Ishikawa (cell line): Measurements from ENCODE around the gene GMDS.

Experiments
- CEBPB ChIP-seq: IDR thresholded peaks from 2 replicates; pipeline ENCODE4 v1.6.1; 2012
- CREB1 ChIP-seq: IDR thresholded peaks from 2 replicates; pipeline ENCODE4 v1.6.1; 2012; ENCODE audit warnings: low read depth
- EGR1 ChIP-seq: IDR thresholded peaks from 2 replicates; pipeline ENCODE4 v1.6.1; 2012
- EP300 ChIP-seq: IDR thresholded peaks from 2 replicates; pipeline ENCODE4 v1.6.1; 2012; ENCODE audit warnings: borderline replicate concordance
- FOXM1 ChIP-seq: IDR thresholded peaks from 2 replicates; pipeline ENCODE4 v1.6.1; 2012; ENCODE audit warnings: low read depth, borderline replicate concordance
- MAX ChIP-seq: IDR thresholded peaks from 2 replicates; pipeline ENCODE4 v1.6.1; 2012
- NFIC ChIP-seq: IDR thresholded peaks from 2 replicates; pipeline ENCODE4 v1.6.1; 2012
- RAD21 ChIP-seq: IDR thresholded peaks from 2 replicates; pipeline ENCODE4 v1.6.1; 2012; ENCODE audit warnings: low read depth
- TAF1 ChIP-seq: IDR thresholded peaks from 2 replicates; pipeline ENCODE4 v1.6.1; 2012; ENCODE audit warnings: low read depth, mild to moderate bottlenecking
- TCF12 ChIP-seq: IDR thresholded peaks from 2 replicates; pipeline ENCODE4 v1.6.1; 2012; ENCODE audit warnings: low read depth
- TEAD4 ChIP-seq: IDR thresholded peaks from 2 replicates; pipeline ENCODE4 v1.6.1; 2012
- YY1 ChIP-seq: IDR thresholded peaks from 2 replicates; pipeline ENCODE4 v1.6.1; 2012; ENCODE audit warnings: low read depth
- ZBTB7A ChIP-seq: IDR thresholded peaks from 2 replicates; pipeline ENCODE4 v1.6.1; 2012; ENCODE audit warnings: low read depth
- TF ChIP-seq, protein P1 (sequence below): IDR thresholded peaks from 2 replicates; pipeline ENCODE4 v1.6.1; 2012
- TF ChIP-seq, protein P2 (sequence below): IDR thresholded peaks from 2 replicates; pipeline ENCODE4 v1.6.1; 2012; ENCODE audit warnings: low read depth, mild to moderate bottlenecking

GMDS gene

DNA sequence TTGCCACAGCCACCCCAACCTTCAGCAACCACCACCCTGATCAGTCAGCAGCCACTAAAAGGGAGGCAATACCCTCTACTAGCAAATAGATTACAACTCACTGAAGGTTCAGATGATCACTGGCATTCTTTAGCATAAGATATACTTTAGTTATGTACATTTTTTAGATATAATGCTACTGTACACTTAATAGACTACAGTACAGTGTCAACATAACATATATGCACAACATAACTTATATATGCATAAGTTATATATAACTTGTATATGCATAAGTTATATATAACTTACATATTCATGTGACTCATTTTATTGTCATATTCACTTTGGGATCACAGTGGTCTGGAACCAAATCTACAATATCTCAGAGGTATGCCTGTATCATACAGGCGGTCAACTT, 61.7 kb downstream of the GMDS start:
- TF ChIP-seq, protein P1, sequence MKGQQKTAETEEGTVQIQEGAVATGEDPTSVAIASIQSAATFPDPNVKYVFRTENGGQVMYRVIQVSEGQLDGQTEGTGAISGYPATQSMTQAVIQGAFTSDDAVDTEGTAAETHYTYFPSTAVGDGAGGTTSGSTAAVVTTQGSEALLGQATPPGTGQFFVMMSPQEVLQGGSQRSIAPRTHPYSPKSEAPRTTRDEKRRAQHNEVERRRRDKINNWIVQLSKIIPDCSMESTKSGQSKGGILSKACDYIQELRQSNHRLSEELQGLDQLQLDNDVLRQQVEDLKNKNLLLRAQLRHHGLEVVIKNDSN = no peak
- TF ChIP-seq CREB1 (no peak), CEBPB (no peak), FOXM1 (no peak), TAF1 (no peak), ZBTB7A (no peak), NFIC (no peak), EP300 (no peak), TCF12 (no peak)

DNA sequence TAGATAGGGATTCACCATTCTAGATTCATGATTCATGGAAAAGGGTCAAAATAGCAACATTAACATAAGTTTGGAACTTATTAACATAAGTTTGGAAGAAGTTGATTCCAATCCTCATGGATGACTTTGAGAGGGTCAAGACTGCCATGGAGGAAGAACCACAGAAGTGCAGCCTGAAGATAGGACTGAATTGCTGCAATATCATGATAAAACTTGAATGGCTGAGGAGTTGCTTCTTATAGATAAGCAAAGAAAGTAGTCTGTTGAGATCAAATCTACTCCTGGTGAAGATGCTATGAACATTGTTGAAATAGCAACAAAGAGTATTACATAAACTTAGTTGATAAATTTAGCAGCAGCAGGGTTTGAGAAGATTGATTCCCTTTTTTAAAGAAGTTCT, 62.2 kb downstream of the GMDS start:
- TF ChIP-seq FOXM1 (no peak), MAX (no peak)

DNA sequence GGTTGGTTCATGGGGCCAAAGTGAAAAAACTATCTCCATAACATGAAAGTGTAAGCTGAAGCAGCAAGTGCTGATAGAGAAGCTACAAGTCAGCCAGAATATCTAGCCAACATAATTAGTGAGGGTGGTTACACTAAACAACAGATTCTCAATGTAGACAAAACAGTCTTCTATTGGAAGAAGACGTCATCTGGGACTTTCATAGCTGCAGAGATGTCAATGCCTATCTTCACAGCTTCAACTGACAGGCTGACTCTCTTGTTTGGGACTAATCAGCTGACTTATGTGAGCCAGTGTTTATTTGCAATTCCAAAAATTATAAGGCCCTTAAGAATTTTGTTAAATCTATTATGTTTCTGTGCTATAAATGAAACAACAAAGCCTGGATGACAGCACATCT, 63.2 kb downstream of the GMDS start:
- no peak for TF ChIP-seq RAD21
- no peak for TF ChIP-seq MAX
- TF ChIP-seq EP300 = no peak
- no peak for TF ChIP-seq FOXM1
- no peak for TF ChIP-seq ZBTB7A
- TF ChIP-seq, protein P1 = no peak
- TF ChIP-seq NFIC = no peak
- TF ChIP-seq TCF12 = no peak

- no peak for TF ChIP-seq TEAD4
- TF ChIP-seq TCF12 = no peak
- TF ChIP-seq EGR1 = no peak
- no peak for TF ChIP-seq NFIC
- TF ChIP-seq, protein P1 = no peak
Observed at GRCh38 chr6:2181567-2181966, 63.8 kb downstream of the GMDS start.

- TF ChIP-seq TAF1 (no peak), EP300 (no peak), MAX (no peak), CEBPB (peak; percentile 57; the same call in 1 of the 2 replicates)
Observed at GRCh38 chr6:2179950-2180349, 65.5 kb downstream of the GMDS start.

DNA sequence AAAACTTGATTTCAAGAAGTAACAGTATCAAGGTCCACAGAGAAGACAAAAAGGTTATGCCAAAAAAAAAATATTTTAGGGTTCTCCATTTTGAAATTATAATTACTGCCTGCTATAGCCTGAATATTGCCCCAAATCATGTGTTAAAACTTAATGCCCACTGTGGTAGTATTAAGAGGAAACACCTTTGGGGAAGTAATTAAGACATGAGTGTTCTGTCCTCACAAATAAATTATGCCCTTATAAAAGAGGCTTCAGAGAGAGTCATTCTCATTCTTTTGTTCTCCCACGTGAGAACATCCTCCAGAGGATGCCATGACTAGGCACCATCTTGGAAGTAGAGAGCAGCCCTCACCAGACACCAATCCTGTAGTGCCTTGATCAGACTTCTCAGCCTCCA, 66.2 kb downstream of the GMDS start:
- TF ChIP-seq RAD21 (no peak), ZBTB7A (no peak), CEBPB (no peak), TEAD4 (no peak), NFIC (no peak), YY1 (no peak), MAX (no peak), FOXM1 (no peak), EGR1 (no peak), EP300 (no peak), TAF1 (no peak), CREB1 (no peak), TCF12 (no peak)
- TF ChIP-seq, protein P2, sequence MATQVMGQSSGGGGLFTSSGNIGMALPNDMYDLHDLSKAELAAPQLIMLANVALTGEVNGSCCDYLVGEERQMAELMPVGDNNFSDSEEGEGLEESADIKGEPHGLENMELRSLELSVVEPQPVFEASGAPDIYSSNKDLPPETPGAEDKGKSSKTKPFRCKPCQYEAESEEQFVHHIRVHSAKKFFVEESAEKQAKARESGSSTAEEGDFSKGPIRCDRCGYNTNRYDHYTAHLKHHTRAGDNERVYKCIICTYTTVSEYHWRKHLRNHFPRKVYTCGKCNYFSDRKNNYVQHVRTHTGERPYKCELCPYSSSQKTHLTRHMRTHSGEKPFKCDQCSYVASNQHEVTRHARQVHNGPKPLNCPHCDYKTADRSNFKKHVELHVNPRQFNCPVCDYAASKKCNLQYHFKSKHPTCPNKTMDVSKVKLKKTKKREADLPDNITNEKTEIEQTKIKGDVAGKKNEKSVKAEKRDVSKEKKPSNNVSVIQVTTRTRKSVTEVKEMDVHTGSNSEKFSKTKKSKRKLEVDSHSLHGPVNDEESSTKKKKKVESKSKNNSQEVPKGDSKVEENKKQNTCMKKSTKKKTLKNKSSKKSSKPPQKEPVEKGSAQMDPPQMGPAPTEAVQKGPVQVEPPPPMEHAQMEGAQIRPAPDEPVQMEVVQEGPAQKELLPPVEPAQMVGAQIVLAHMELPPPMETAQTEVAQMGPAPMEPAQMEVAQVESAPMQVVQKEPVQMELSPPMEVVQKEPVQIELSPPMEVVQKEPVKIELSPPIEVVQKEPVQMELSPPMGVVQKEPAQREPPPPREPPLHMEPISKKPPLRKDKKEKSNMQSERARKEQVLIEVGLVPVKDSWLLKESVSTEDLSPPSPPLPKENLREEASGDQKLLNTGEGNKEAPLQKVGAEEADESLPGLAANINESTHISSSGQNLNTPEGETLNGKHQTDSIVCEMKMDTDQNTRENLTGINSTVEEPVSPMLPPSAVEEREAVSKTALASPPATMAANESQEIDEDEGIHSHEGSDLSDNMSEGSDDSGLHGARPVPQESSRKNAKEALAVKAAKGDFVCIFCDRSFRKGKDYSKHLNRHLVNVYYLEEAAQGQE = no peak
- TF ChIP-seq, protein P1 = no peak

DNA sequence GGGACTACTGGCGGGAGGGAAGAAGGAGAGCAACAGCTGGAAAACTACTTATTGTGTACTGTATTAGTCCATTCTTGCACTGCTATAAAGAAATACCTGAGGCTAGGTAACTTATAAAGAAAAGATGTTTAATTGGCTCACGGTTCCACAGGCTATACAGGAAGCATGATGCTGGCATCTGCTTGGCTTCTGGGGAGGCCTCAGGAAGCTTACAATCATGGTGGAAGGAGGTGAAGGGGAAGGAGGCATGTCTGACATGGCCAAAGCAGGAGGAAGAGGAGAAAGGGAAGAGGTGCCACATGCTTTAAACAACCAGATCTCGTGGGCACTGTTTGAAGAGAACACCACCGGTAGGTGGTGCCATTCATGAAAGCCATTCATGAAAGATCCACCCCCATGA, 67.3 kb downstream of the GMDS start:
- TF ChIP-seq, protein P2 = no peak
- TF ChIP-seq TAF1 (no peak), NFIC (no peak), CEBPB (no peak), MAX (no peak), RAD21 (no peak), ZBTB7A (no peak), TEAD4 (no peak), YY1 (no peak)
- TF ChIP-seq, protein P1 = no peak
